SU-DHL-6 (cell line): ENCODE data around the gene HMCN2.
A peak's percentile ranks its signal among the peaks of the same experiment; 100 is the strongest.

ENCODE experiments used
- H2AFZ ChIP-seq: fragments of 200-600 bp; sonication (generic); 2 replicates; pipeline ENCODE4 v1.6.1; 2014; ENCODE audit warnings: low read depth, mild to moderate bottlenecking, moderate library complexity, mixed read lengths, antibody characterized with exemption, low read length; ENCODE audit not compliant: severe bottlenecking
- H3F3A ChIP-seq: fragments of 200-600 bp; shearing (Covaris generic); 2 replicates; pipeline ENCODE4 v1.6.0; 2016; ENCODE audit warnings: antibody characterized with exemption, mild to moderate bottlenecking; ENCODE audit not compliant: insufficient read depth
- H3K27ac ChIP-seq: fragments of 200-600 bp; sonication (generic); 2 replicates; pipeline ENCODE4 v1.5.1; 2016; ENCODE audit warnings: low read depth, mild to moderate bottlenecking, low read length, moderate library complexity, mixed read lengths
- H3K27me3 ChIP-seq: fragments of 200-600 bp; sonication (generic), shearing (Covaris generic); 2 replicates; pipeline ENCODE4 v1.6.0; 2014; ENCODE audit warnings: mild to moderate bottlenecking, low read length
- H3K36me3 ChIP-seq: fragments of 200-600 bp; sonication (generic); 2 replicates; pipeline ENCODE4 v1.6.1; 2014; ENCODE audit warnings: mild to moderate bottlenecking, low read length, mixed read lengths
- H3K4me2 ChIP-seq: fragments of 300-600, 200-600 bp; shearing (Covaris generic), sonication (generic); 2 replicates; pipeline ENCODE4 v1.6.0; 2014; ENCODE audit warnings: low read length, low read depth, mild to moderate bottlenecking; ENCODE audit not compliant: poor library complexity, severe bottlenecking
- H3K4me3 ChIP-seq: fragments of 200-600 bp; sonication (generic); 2 replicates; pipeline ENCODE4 v1.5.1; 2014; ENCODE audit warnings: antibody characterized with exemption, low read length, mild to moderate bottlenecking, mixed read lengths; ENCODE audit not compliant: insufficient read depth, poor library complexity, severe bottlenecking
- H3K79me2 ChIP-seq: fragments of 200-600 bp; sonication (generic); 2 replicates; pipeline ENCODE4 v1.6.1; 2014; ENCODE audit warnings: mild to moderate bottlenecking, low read length, moderate library complexity; ENCODE audit not compliant: insufficient read depth
- H3K9ac ChIP-seq: fragments of 200-600 bp; sonication (generic); 2 replicates; pipeline ENCODE4 v1.7.0; 2014; ENCODE audit warnings: mild to moderate bottlenecking, low read length
- H3K9me2 ChIP-seq: fragments of 200-600 bp; sonication (generic); replicated peaks from 2 replicates; pipeline ENCODE4 v1.6.1; 2014; ENCODE audit warnings: low read length; ENCODE audit not compliant: insufficient read depth
- H3K9me3 ChIP-seq: fragments of 200-600 bp; sonication (generic); 2 replicates; pipeline ENCODE4 v1.6.1; 2014; ENCODE audit warnings: low read length, mixed read lengths; ENCODE audit not compliant: insufficient read depth
- H4K20me1 ChIP-seq: fragments of 200-600 bp; sonication (generic); 2 replicates; pipeline ENCODE4 v1.6.1; 2014; ENCODE audit warnings: low read depth, mild to moderate bottlenecking, antibody characterized with exemption, low read length, moderate library complexity, mixed read lengths
- CTCF ChIP-seq: fragments of 200-600 bp; sonication (generic); IDR thresholded peaks from one replicate; pipeline ENCODE4 v1.5.1; 2017; ENCODE audit warnings: antibody characterized with exemption, mild to moderate bottlenecking, low read length, moderate library complexity; ENCODE audit not compliant: insufficient read depth, poor library complexity, severe bottlenecking
- EZH2phosphoT487 ChIP-seq: fragments of 200-600 bp; sonication (generic), shearing (Covaris generic); conservative IDR thresholded peaks from 2 replicates; pipeline ENCODE4 v1.6.1; 2018; ENCODE audit warnings: mild to moderate bottlenecking, antibody characterized with exemption, low read length, moderate library complexity, mixed read lengths

Gene HMCN2

GRCh38 chr9:130343445-130343918 is 77.9 kb downstream of the HMCN2 start:
- Histone ChIP-seq H3K4me2 (no peak overlapping the region), H3K27me3 (no peaks in the 10 kb centered on the region), H3K27ac (no peak overlapping the region), H4K20me1 (no peaks in the 10 kb centered on the region), H2AFZ (no peak overlapping the region), H3K9ac (no peak overlapping the region), H3K4me3 (no peak overlapping the region), H3K79me2 (no peaks in the 10 kb centered on the region), H3K9me3 (no peaks in the 10 kb centered on the region), H3F3A (no peaks in the 10 kb centered on the region), H3K9me2 (no peaks in the 10 kb centered on the region), H3K36me3 (no peaks in the 10 kb centered on the region)
- TF ChIP-seq EZH2phosphoT487: no peak
- TF ChIP-seq CTCF: peak; percentile 93

DNA sequence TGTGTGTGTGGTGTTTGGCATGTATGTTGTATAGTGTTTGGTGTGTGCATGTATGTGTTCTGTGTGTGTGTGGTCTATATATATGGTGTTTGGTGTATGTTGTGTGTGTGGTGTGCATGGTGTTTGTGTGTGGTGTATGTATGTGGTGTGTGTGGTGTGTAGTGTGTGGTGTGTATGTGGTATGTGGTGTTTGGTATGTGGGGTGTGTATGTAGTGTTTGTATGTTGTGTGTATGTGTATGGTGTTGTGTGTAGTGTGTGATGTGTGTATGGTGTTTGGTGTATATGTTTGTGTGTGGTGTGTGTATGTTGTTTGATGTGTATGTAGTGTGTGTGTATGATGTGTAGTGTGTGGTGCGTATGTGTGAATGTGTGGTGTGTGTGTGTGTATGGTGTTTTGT is 78.8 kb downstream of the HMCN2 start:
- no peak overlapping the region for H2AFZ ChIP-seq
- H3K27me3 ChIP-seq: no peaks in the 10 kb centered on the region
- H3K4me2 ChIP-seq: no peak overlapping the region
- H3K79me2 ChIP-seq: no peaks in the 10 kb centered on the region
- H3K9me3 ChIP-seq: no peaks in the 10 kb centered on the region
- no peaks in the 10 kb centered on the region for H3F3A ChIP-seq
- H3K27ac ChIP-seq: no peak overlapping the region
- H3K4me3 ChIP-seq: no peak overlapping the region
- H4K20me1 ChIP-seq: no peaks in the 10 kb centered on the region
- no peak overlapping the region for H3K9ac ChIP-seq
- TF ChIP-seq CTCF (no peak), EZH2phosphoT487 (no peak)
- H3K9me2 ChIP-seq: no peaks in the 10 kb centered on the region
- H3K36me3 ChIP-seq: no peaks in the 10 kb centered on the region

DNA sequence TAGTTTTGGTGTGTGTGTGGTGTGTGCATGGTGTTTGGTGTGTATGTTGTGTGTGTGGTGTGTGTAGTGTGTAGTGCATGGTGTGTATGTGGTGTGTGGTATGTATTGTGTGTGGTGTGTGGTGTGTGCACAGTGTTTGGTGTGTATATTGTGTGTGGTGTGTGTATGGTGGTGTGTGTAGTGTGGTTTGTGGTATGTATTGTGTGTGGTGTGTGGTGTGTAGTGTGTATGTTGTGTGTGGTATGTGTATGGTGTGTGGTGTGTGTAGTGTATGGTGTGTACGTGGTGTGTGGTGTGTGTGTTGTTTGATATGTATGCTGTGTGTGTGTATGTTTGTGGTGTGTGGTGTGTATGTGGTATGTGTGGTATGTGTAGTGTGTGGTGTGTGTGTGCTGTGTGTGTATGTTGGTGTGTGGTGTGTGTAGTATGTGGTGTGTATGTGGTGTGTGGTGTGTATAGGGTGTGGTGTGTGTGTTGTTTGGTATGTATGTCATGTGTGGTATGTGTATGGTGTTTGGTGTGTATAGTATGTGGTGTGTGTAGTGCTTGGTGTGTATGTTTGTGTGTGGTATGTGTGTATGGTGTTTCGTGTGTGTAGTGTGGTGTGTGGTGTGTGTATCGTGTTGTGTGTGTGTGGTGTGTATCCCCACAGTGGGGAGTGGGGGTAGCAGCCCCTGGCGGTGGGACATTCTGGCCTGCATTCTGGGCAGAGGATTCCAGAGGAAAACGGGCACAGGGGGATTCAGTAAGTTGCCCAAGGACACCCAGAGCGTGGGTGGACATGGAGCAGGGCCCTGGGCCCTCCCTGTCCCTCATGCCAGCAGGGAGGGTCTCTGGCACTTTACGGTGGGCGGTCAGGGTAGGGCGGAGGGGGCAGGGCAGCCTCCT is 79.7 kb downstream of the HMCN2 start:
- H2AFZ ChIP-seq: no peak overlapping the region
- H3K4me2 ChIP-seq: no peak overlapping the region
- H3K79me2 ChIP-seq: no peaks in the 10 kb centered on the region
- no peak overlapping the region for H3K27ac ChIP-seq
- no peaks in the 10 kb centered on the region for H3K9me2 ChIP-seq
- no peaks in the 10 kb centered on the region for H3K36me3 ChIP-seq
- no peak overlapping the region for H3K9ac ChIP-seq
- H3K27me3 ChIP-seq: no peaks in the 10 kb centered on the region
- H3K9me3 ChIP-seq: no peaks in the 10 kb centered on the region
- H3F3A ChIP-seq: no peaks in the 10 kb centered on the region
- TF ChIP-seq EZH2phosphoT487: no peak
- TF ChIP-seq CTCF: no peak
- no peaks in the 10 kb centered on the region for H4K20me1 ChIP-seq
- H3K4me3 ChIP-seq: no peak overlapping the region
